OCI-LY7 (cell line): Measurements from ENCODE around the gene LAPTM5.

Experiments
- EZH2phosphoT487 ChIP-seq: fragments of 200-600 bp; sonication (generic); IDR thresholded peaks from 2 replicates; pipeline ENCODE4 v1.6.1; 2018; ENCODE audit warnings: low read depth, borderline replicate concordance, mild to moderate bottlenecking, mixed run types, antibody characterized with exemption, low read length, moderate library complexity, mixed read lengths
- TF ChIP-seq, protein P1 (sequence below): fragments of 200-600 bp; sonication (generic); conservative IDR thresholded peaks from 2 replicates; pipeline ENCODE4 v1.5.1; 2014; ENCODE audit warnings: mild to moderate bottlenecking, antibody characterized with exemption, low read length, moderate library complexity, mixed read lengths

DNA sequence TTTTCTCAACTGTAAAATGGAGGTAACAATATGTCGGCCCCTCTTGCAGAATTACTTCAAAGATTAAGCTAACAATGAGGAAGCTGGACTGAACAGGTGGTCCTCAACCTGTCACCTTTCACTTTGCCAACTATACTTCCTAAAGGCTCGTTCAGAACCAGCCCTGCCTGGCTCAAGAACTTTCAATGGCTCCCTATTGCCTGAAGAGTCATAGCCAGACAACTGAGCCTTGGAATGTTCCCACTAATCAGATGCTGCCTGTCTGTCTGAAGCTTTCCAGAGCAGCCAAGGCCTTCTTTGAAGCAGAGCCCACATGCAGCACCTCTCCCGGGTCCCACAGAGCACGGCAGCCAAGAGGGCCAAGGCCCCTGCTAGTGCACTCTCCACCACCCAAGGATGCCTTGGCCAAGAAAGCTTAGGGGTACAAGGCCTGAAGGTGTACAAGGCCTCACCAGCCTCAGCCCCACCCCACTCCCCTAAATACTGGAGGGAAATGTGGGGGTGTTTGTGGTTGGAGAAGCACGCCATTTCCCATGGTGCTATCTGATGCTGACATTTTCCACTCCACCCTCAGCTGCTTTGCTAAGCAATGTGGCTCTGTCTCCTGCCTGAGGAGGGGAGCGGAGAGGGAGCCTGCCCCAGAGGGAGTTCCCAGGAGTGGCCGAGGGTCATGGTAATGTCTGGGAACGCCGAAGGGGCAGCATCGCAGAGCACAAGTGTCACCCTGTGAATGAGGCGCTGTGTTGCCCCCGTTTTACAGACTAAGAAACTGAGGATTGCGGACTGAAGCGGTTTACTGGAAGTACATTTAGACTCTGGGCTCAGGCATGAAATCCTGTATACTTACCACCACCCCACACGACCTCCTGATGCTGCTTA, 8.2 kb upstream of the LAPTM5 start:
- TF ChIP-seq, protein P1, sequence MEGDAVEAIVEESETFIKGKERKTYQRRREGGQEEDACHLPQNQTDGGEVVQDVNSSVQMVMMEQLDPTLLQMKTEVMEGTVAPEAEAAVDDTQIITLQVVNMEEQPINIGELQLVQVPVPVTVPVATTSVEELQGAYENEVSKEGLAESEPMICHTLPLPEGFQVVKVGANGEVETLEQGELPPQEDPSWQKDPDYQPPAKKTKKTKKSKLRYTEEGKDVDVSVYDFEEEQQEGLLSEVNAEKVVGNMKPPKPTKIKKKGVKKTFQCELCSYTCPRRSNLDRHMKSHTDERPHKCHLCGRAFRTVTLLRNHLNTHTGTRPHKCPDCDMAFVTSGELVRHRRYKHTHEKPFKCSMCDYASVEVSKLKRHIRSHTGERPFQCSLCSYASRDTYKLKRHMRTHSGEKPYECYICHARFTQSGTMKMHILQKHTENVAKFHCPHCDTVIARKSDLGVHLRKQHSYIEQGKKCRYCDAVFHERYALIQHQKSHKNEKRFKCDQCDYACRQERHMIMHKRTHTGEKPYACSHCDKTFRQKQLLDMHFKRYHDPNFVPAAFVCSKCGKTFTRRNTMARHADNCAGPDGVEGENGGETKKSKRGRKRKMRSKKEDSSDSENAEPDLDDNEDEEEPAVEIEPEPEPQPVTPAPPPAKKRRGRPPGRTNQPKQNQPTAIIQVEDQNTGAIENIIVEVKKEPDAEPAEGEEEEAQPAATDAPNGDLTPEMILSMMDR: no peak
- TF ChIP-seq EZH2phosphoT487: no peak
